Stimulated activated CD4-positive, alpha-beta T cell treated with anti-CD3 and anti-CD28 coated beads, Interleukin-1b, Interleukin-23, amount 100 ng/mL, for 1 hour (primary cell): ENCODE data around the gene KIF1A.

ENCODE experiments used
- DNase-seq, 2 donors: peaks; one replicate each; pipeline ENCODE4 v3.0.0-alpha.2; 2020; ENCODE audit warnings: low read depth in 2 of 2

KIF1A gene

GRCh38 chr2:240768216-240768615, 51.8 kb downstream of the KIF1A start:
- DNase-seq, result no peak

DNA sequence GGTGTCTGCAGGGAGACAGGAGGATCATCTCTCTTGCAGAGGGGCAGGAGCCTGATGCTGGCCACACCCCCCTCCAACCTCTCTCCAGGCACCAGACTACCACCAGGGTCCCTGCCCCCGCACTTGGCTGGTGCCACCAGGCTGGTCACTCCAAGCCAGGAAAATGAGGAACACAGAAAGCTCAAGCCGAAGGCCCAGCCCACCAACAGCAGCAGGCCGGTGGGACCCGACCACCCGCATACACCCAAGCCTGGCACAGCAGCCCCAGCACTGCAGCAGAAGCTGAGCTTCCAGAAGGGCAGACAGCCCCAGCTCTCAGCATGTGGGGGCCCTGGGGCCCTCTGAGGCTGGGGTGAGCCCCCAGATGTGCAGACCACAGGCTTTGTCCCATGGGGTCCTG, 52.7 kb downstream of the KIF1A start:
- no peak for DNase-seq

DNA sequence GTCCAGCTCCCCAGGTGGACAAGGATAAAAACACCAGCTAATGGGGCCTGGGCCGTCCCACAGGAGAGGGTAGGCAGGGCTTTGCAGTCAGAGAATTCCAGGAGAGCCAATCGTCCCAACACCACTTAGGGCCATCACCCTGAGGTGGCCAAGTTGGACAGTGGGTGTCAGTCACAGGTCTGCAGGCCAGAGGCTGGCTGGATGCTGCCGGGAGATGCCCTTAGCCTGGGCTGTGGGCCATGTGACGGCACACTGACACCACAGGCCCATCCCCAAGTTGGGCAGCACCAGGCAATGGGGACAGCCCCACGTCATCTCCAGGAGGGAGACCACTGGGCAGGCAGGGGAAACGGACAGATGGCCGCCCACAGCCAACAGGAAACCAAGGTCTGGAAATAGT, 53.9 kb downstream of the KIF1A start:
- DNase-seq, result no peak

GRCh38 chr2:240765007-240765406, 55.0 kb downstream of the KIF1A start:
- no peak for DNase-seq

DNA sequence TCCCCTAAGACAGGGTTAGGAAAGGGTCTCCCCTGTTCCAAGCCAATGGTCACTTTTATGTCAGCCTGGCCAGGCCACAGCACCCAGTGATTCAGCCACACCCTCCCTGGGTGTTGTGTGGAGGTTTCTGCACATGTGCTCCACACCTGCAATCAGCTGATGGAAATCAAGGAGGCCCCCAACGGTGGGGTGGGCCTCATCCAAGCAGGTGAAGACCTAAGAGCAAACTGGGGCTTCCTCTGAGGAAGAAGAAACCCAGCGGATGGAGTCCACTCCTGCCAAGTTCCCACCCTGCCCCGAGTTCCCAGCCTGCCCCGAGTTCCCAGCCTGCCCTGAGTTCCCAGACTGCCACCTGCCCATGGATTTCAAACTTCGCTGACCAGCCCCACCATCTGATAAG, 55.4 kb downstream of the KIF1A start:
- DNase-seq, result no peak

DNA sequence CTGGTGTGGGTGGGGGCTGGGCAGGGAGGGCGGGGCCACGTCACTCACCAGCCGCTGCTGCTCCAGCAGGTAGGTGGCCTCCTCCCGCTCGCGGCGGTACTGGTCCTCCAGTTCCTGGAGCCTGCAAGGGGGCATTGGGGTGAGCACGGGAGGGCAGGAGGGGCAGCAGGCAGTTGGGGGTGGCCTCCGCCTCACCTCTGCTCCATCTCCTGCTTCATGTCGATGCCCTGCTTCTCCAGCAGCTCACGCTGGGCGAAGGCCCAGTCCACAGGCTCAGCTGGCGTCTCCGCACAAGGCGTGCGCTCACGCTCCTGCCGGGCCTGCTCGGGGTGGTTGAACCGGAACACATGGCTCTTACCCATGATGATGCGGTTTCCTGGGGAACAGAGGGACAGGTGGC, 57.0 kb downstream of the KIF1A start:
- no peak for DNase-seq

DNA sequence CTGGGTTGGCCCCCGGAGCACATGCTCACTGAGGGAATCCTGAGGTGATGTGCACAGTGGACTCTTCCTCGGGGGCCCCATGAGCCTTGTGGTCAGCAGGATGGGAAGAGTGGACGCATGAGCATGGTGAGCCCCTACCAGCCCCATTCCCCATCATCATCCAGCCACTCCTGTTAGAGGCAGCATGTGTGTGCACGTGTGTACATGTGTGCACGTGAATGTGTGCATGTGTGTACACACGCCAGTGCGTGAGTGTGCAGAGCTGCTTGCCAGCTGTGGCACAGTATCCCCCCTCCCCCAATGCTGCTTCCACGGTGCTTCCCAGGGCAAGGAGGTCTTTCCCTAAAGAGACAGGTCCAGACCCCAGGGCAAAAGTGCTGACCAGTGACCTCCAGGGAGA, 57.8 kb downstream of the KIF1A start:
- DNase-seq, result no peak

- DNase-seq, result no peak
These were observed 59.3 kb downstream of the KIF1A start for GRCh38 chr2:240760576-240761246.

DNA sequence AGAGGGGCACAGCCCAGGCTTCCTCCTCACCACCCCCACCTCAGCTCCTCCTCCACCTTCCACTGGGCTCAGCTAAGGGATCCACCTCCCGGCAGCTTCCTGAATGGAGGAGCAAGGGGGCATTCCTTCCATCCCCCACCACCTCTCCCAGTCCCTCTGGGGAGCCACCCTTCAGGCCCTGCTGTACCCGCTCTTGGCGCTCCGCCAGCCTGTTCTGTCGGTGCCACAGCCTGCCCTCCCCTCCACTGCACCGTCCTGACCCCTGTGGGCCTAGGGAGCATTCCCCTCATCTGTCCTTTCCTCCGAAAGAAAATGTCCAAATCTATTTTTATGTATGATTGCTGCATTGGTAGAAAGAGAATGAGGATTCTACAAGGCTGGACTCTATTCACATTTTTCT, 59.9 kb downstream of the KIF1A start:
- DNase-seq, result no peak

DNA sequence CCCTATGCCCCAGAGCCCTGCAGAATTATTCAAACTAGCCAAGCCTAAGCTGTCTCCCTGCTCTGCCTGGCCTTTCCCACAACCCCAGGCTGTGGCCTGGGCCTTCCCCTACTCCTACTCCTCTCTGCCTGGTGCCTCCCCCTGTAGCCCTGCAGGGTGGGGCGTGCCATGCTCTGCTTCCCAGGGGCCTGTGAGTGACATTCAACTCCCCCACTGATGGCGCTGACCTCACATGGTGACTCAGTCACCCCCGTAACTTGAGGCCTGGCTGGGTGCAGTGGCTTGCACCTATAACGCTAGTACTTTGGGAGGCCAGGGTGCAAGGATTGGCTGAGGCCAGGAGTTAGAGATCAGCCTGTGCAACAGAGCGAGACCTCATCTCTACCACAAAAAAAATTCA, 60.6 kb downstream of the KIF1A start:
- DNase-seq, result no peak

GRCh38 chr2:240757086-240757614, 62.9 kb downstream of the KIF1A start:
- DNase-seq, result no peak

- no peak for DNase-seq
These were observed 67.8 kb downstream of the KIF1A start for GRCh38 chr2:240752209-240752608.

DNA sequence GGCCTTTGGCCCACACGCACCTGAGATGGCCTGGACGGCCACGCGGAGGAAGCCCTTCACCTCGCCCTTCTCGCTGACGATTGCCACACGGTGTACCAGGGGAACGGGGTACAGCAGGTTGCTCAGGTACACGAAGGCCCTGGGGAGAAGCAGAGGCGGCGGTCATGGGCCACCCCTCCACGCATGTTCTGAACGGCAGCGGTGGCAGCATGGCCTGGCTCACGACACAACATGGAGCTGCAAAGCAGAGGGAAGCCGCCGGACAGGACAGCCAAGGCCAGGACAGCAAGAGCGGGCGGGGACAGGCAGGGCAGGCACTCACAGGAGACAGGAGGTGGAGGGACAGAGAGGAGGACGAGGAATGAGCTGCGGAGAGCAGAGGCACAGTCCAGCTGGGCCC, 69.6 kb downstream of the KIF1A start:
- DNase-seq, result no peak

GRCh38 chr2:240749516-240749915, 70.5 kb downstream of the KIF1A start:
- DNase-seq, result no peak

DNA sequence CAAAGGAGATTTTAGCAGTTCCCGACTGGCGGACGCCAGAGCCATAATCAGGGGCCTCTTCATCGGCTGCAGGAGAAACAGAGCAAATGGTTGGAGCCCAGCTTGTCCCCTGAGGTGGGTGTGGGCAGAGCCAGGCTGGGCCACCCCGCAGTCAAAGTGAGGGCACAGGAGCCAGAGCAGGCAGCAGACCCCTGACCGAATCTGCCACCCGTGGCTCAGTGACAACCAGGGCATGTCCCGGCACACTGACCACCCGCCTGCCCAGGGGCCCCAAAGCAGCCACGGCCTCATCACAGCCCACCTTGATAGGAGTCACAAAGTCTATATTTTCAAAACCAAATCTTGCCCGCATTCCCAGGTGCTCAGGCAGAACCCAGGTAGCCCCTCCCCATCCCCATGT, 72.8 kb downstream of the KIF1A start:
- no peak for DNase-seq

GRCh38 chr2:240746671-240747070, 73.3 kb downstream of the KIF1A start:
- DNase-seq, result no peak

GRCh38 chr2:240745962-240746361, 74.1 kb downstream of the KIF1A start:
- no peak for DNase-seq

GRCh38 chr2:240745456-240745855, 74.6 kb downstream of the KIF1A start:
- DNase-seq, result no peak

GRCh38 chr2:240742602-240743095, 77.4 kb downstream of the KIF1A start:
- DNase-seq, result no peak

GRCh38 chr2:240741091-240741490, 78.9 kb downstream of the KIF1A start:
- DNase-seq, result no peak

DNA sequence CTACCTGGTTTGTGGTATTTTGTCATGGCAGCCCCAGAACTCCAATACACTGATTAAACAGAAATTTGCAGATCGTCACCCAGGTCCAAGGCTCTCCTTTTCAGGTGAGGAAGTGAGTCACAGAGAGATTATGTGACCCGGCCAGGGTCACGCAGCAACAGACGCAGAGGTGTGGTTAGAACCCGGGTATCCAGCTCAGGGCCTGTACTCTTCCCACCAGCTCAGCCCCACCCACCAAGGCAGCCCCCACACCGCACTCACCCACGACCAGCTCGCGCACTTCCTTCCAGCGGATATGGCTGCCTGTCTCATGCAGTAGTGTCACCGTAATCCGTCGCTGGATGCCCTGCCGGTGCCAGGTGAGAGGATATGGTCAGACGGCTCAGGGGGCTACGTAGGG, 80.2 kb downstream of the KIF1A start:
- DNase-seq, result no peak

- DNase-seq, result no peak
These were observed 82.1 kb downstream of the KIF1A start for GRCh38 chr2:240737958-240738357.

- no peak for DNase-seq
These were observed 82.5 kb downstream of the KIF1A start for GRCh38 chr2:240737512-240737911.
